Measurements from ENCODE around the gene PCBD1.

GRCh38 chr10:70866424-70866823 is 21.9 kb downstream of the PCBD1 start:
- TF ChIP-seq CTCF (IDR thresholded peaks at IDR 0.05; ENCODE audit: insufficient read depth, low read depth, low read length) (no peak), EZH2 (IDR thresholded peaks at IDR 0.05; ENCODE audit: insufficient read depth, low read length) (no peak)
